Lung microvascular endothelial cell (primary cell): ENCODE measurements around the gene MMP19. TPM values are rescaled to one million over a fixed set of nuclear protein-coding genes. Genes with fewer than 3 reads are reported as not detected.
A peak's percentile ranks its signal among the peaks of the same experiment; 100 is the strongest.
"Not testable (repeated sequence)": the region's sequence is repeated elsewhere in the genome, so short reads cannot be mapped to it uniquely, and the experiment has no call there.

Experiments
- DNase-seq, 2 donors: peaks; one replicate each; pipeline versions ENCODE4 v3.0.0 to v3.0.0-alpha.2; 2010; ENCODE audit warnings: low read depth in 2 of 2
- total RNA-seq: library from RNA; depleted of rRNA; stranded (reverse); fragments of >200 nt; gene quantifications from 2 replicates; pipeline ENCODE4 v1.2.1, GENCODE V29; 2014

MMP19 gene, protein sequence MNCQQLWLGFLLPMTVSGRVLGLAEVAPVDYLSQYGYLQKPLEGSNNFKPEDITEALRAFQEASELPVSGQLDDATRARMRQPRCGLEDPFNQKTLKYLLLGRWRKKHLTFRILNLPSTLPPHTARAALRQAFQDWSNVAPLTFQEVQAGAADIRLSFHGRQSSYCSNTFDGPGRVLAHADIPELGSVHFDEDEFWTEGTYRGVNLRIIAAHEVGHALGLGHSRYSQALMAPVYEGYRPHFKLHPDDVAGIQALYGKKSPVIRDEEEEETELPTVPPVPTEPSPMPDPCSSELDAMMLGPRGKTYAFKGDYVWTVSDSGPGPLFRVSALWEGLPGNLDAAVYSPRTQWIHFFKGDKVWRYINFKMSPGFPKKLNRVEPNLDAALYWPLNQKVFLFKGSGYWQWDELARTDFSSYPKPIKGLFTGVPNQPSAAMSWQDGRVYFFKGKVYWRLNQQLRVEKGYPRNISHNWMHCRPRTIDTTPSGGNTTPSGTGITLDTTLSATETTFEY
- 0.22 and 0.40 TPM in 2 replicates for total RNA-seq

DNA sequence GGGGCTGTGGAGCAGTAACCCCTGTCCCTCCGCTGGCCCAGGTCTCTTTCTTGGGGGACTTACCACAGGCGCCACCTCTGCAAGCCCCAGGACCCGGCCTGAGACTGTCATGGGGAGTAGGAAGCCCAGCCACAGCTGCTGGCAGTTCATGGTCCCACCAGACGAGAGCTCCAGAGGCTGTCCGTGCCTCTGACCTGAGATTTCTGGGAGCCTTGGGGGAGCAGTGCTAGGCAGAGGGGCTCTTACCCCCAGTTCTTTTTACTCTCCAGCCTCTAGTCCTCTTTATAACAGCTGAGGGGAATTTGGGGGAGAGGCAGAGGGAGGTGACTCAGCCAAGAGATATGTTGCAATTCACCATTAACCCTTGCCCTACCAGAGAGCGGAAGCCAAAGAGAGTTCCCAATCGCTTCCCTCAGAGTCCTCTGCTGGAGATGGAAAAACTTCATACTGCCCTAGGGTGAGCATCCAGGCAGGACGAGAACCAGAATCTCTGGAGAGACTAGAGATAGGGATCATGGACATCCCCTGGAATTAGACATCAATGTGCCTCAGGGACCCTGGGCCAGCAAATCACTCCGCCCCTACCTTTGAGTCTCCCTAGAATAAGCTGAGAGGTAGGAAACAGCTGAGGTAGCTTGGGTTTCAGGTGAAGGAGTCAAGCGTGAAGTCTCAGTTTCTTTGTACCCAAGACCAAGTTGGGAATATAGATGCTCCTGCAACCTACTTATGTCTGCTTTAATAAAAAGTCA lies at the start of gene MMP19:
TSS of gene MMP19 (minus strand) at position 256 of the 749 bp plus-strand sequence. CDS start at position 150, 106 bp downstream.
- DNase-seq: peak; percentile 63 to 67

DNA sequence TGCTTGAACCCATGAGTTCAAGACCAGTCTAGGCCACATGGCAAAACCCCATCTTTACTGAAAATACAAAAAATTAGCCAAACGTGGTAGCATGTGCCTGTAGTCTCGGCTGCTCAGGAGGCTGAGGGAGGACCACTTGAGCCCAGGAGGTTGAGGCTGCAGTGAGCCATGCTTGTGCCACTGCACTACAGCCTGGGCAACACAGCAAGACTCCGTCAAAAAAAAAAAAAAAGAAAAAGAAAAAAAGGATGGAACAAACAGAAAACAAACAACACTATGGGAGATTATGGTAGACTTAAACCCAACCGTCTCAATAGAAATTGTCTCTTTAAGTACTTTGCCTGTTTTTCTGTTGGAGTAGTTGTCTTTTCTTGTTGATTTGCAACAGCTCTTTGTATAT lies 48.6 kb upstream of the MMP19 start:
- DNase-seq: no peak

DNA sequence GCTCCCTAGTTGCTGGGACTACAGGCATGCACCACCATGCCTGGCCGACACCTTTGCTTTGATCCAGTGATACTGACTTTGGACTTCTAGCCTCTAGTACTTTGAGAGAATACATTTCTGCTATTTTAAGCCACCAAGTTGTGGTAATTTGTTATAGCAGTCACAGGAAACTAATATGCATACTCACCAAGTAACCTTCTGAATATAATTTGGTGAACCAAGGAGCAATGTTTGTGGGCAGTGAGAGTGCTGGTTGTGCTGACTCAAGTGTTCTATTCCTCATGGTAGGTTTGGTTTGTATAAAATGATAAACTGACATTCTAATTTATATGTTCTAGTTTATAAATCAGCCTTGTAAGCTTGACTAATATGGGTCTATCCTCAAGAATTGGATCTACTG lies 42.4 kb upstream of the MMP19 start:
- no peak for DNase-seq

DNA sequence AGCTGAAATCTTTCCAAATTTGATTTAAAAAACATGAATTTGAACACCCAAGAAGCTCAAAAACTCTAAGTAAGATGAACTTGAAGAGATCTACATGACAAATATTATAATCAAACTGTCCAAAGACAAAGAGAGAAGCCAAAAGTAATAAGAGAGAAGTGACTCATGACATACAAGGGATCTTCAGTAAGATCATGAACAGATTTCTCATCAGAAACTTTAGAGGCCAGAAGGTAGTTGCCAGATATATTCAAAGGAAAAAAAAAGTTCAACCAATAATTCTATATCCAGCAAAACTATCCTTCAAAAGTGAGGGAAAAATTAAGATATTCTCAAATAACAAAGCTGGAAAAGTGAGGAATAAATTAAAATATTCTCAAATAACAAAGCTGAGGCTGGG lies 35.1 kb upstream of the MMP19 start:
- DNase-seq: no peak

DNA sequence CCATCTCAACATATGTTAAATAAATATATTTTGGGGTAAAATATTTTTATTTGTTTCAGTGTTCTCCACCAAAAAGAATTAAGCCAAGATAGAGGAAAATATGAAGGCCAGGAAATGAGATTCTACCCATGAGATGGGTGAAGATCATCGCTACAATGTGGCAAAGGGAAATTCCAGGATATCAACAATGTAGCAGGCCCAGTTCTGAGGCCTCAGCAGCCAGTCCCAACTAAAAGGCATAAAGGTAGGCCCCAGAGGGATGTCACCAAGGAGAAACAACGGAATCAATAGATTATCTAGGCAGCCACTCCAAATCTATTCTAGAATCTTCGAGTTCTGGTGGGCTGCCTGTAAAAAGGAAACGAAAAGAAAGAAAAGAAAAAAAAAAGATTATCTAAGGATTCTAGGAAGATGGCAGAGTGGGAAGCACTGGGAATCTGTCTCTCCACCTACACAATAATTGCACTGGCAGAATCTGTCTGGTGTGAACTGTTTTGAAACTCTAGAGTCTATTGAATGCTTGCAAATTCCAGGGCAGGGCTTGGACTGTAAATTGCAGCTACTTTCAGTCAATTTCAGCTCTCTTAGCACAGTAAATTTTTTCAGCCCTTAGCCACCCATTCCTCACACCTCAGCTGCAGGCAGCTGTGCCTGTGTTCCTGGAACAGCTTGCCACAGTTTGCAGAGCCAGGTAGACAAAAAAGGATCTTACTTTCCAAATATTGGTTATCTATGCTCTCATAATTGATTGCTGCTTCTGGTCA lies 33.1 kb upstream of the MMP19 start:
- no peak for DNase-seq

DNA sequence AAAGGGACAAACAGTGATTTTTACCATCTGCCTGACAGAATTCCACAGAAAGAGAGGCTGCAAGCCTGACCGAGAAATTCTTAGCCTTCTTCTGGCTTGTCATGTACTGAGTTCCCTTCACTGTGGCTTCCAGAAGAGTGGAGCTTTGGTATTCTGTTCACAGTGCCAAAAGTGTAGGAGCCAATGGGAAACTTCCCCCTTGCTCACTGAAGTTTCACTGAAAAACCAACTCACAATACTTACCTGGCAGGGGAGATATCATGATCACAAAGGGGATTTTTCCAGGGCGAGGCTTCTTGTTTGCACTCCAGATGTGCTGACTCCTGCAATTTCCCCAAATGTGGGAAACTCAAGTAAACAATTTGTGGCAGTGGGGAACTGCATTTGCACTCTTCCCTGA lies 31.7 kb upstream of the MMP19 start:
- DNase-seq: no peak

DNA sequence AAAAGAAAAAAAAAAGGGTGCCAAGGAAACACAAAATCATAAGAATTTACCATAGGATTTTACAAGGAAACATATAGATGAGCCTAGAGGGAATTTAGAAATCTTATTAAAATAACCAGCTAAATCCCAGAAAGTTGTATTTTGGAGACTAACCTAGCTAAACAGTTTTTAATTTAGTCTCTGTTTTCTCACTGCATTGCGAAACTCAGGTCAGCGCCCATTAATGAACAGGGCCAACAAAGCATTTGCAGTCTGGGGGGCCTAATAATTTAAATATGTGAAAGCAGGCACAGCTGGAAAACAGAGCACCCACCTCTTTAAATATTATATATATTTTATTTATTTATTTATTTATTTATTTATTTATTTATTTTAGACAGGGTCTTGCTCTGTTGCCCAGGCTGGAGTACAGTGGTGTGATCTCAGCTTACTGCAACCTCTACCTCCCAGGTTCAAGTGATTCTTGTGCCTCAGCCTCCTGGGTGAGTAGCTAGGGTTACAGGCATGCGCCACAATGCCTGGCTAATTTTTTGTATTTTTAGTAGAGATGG lies 23.8 kb upstream of the MMP19 start:
- not testable (repeated sequence) for DNase-seq

DNA sequence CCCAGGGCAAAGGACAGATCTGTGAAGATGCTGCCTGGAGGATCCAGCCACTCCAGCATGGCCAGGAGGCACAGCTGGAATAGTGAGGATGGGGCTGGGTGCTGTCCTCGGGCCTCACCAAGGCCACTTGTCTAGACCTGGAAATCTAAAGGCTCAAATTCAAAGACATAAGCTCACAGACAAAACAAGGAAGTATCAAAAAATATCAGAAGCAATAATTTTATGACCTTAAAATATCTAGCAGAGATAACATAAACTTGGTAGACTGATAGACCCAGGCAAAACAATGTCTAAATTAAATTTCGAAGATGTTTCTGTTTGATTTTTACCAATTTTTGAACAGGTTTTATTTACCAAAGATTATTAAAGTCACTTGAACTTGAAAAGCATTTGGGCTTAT lies 22.6 kb upstream of the MMP19 start:
- DNase-seq: no peak

DNA sequence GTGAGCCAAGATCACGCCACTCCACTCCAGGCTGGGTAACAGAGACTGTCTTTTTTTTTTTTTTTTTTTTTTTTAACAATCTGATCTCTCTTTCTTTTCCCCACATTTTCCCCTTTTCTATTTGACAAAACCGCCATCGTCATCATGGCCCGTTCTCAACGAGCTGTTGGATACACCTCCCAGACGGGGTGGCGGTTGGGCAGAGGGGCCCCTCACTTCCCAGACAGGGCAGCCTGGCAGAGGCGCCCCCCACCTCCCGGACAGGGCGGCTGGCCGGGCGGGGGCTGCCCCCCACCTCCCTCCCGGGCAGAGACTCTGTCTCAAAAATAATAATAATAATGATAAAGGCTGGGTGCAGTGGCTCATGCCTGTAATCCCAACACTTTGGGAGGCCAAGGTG lies 20.2 kb upstream of the MMP19 start:
- not testable (repeated sequence) for DNase-seq

DNA sequence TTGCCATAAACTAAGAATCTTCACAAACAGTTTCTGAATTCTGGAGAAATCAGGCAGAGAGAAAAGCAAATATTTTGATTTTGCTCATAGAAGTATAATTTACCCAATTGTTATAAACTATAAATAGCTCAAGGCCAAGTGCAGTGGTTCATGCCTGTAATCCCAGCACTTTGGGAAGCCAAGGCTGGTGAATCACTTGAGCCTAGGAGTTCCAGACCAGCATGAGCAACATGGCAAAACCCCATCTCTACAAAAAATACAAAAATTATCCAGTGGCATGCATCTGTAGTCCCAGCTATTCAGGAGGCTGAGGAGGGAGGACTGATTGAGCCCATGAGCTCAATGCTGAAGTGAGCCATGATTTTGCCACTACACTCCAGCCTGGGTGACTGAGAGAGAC lies 19.6 kb upstream of the MMP19 start:
- no peak for DNase-seq

DNA sequence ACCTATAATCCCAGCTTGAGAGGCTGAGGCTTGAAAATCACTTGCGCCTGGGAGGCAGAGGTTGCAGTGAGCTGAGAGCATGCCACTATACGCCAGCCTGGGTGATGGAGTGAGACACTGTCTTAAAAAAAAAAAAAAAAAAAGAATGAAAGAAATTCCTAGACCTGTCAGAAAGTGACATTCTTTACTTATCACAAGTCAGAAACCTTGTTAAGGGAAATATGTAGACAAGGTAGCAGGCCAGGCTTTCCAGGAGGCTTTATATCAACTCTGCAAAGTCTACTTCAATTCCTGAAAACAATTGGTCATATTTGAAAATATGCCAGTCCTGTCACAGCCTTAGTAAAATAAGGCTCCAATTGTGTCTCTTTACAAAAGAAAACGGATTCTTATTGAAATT lies 19.1 kb upstream of the MMP19 start:
- DNase-seq: no peak

DNA sequence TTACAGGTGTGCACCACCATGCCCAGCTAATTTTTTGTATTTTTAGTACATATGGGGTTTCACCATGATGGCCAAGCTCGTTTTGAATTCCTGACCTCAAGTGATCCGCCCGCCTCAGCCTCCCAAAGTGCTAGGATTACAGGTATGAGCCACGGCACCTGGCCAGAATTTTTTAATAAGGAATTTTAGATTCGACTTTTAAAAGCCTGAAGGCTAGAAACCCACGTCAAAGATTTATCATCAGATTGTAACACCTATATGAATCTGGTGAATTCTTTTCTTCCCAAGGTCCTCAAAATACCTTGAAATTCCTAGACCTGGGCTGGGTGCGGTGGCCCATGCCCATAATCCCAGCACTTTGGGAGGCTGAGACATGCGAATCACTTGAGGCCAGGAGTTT lies 18.7 kb upstream of the MMP19 start:
- DNase-seq: no peak

DNA sequence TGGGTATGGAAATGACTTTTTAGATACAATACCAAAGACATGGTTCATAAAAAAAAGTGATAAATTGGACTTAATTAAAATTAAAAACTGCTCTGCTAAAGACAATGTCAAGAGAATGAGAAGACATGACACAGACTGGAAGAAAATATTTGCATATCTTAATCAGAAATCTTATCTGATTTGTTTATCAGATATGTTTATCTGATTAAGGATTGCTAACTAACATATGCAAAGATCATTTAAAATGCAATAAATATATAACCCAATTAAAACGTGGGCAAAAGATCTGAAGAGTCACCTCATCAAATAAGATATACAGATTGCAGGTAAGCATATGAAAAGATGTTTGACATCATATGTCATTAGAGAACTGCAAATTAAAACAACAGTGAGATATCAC lies 10.0 kb upstream of the MMP19 start:
- no peak for DNase-seq

DNA sequence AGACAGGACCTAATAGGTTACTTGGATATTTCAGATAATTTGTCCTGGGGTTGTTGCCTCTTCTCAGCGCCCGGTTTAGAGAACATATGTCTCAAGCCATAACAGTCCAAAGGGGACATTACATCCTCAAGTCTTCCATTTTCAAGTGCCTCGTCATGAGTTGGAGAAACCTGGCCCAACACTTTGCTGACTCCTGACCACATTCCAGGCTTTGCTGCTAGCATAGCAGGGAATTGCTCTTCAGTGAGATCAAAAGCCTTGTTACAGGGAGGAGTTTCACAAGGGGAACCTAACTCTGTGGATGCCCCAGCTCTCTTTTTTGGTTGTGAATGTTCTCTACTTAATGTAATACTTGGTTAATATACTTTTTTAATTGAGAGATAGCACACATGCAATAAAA lies 8.2 kb upstream of the MMP19 start:
- DNase-seq: no peak

DNA sequence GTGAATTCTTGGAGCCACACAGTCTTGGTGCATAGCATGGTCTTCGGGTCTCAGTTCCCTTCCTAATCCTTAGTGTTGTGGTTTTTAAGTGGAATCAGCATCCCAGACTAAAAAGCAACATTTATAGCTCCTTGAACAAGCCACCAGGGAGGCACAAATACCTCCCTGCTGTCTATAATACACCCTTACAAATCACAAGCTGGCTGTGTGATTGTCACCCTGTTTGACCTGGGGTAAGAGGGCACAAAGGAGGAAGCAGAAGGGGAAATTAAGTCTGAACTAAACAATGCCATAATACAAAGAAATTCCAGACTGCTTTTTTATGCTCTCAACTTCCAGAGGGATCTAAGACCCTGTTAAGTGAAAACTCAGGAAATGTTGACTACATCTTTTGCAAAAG lies 7.7 kb upstream of the MMP19 start:
- no peak for DNase-seq

DNA sequence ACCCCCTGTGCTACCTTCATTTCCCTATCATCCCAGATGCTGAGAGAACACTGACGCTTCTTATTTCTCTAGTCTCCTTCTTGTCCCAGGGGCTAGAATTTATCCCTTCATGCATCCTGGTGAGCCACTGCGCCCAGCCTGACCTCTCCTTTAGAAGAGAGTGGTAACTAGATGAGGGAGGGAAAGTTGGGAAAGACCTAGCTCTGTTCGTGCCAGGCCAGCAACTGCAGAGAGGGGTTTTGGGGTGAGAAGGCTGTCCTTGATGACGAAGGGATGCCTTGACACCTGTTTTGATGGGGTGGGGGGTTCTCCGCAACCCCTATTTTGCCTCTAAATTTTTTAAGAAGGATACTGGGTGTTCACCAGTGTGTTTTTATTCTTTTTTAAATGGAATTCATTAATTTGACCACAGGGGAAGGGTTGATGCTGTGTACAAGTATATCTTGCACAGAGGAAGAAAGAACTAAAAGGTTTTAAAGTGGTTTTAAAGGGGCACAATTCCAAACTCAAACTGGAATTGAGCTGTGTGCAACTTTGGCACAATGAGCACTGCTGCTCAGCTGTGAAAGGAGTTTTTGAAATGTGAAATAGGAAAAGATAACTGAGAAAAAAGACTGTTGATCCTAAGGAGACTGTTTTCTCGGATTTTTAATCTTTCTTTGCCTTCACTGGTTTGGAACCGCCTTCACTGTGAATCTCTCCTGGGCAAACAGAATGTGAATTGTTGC lies 7.0 kb upstream of the MMP19 start:
- no peak for DNase-seq

DNA sequence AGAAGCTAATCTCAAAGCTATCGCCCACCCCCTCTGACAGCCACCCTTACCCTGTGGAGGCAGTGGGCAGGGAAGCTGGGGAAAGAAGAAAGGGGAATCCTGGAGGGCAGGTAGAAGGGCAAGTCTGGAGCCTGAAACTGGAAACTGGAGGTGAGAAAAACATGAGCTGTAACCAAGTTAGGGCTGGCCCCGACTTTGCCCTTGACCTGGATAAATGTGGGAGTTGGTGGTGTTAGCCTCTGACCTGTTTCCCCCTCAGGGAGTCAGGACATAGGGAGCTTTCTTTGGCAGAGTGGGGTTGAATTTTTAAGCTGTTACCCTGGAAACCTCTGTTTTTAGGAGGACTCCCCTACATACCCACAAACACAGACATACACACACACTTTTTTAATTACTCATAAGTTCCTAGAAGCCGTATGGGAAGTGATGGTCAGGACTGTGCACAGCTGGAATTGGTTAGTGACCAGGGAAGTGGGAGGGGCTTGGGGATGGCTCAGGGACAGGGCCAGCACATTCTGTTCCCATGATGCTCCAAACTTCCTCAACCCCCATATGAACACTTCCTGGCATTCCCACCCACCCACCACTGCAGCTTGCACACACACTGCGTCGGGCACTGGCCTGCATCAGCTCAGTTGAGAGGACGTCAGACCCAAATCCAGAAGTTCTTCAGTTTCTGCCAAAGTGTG lies 5.0 kb upstream of the MMP19 start:
- DNase-seq: peak; percentile 98 to 100

DNA sequence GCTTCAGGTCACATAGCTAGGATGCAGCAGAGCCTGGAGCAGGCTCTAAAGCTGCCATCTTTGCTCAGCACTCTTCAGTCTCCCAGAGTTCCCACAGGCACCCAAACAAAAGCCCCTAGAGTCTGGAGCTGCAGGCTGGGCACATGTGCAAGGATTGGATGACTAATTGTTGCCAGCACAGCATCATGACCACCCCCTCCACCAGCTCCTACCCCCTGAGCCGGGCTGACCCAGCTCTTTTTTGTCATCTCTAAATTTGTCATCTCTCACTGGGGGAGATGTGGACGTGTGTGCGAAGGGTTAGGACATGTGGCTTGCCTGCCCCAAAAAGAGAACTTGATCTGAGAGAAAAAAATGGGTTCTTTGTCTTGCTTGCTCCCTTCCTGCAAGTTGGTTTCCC lies 4.3 kb upstream of the MMP19 start:
- peak; percentile 45 to 79 for DNase-seq

DNA sequence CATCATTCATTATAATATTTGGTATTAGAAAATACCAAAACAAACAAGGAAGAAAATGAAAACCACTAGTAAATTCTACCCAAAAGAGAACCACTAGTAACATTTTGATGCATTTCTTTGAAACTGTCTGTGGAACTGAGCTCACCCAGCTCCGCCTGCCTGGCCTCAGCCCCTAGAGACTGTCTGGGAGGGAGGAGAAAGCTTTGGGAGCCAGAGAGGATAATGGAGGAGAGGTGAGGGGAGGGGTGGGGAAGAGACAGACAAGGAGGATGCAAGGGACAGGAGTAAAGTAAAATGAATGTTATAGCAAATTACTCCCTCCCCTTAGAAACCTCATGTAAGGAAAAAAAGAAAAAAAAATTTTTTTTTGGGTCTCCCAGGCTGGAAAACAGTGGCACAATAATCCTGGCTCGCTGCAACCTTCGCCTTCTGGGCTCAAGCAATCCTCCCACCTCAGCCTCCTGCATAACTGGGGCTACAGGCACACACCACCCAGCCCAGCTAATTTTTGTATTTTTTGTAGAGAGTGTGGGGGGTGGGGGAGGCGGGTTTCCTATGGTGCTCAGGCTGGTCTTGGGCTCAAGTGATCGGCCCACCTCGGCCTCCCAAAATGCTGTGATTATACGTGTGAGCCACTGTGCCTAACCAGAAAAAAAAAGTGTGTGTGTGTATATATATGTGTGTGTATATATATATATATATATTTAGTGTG lies 3.2 kb upstream of the MMP19 start:
- no peak for DNase-seq

DNA sequence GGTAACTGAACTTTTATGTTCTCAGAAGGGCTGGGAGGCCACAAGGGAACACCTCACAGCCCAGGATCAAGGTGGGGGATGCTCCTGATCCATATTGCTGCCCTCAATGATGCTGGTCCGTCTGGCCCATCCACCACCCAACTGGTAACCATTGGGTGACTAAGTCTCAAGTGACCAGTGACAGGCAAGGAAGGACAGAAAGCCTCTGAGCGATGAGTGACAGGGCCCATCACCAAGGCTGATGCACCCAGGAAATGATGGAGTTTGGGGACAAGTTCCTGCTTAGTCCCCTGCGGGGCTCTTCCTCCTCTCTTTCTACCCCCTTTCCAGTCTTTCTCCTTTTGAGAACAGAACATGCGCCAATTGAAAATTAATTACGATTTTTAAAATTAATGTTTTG lies 2.6 kb upstream of the MMP19 start:
- DNase-seq: no peak
